Midbrain (tissue), 1 donor: Measurements from ENCODE around the gene PAMR1.
"Not testable (repeated sequence)": the region's sequence is repeated elsewhere in the genome, so short reads cannot be mapped to it uniquely, and the experiment has no call there.

ENCODE experiments used
- DNase-seq: peaks from one replicate; lab custom pipeline; 2025; lab: John Stamatoyannopoulos, UW

Gene PAMR1

GRCh38 chr11:35525501-35526175 is at the start of gene PAMR1:
PAMR1 (minus strand) TSS chr11:35525616; CDS start chr11:35525585, 31 bp downstream.
- no peak for DNase-seq

GRCh38 chr11:35571696-35572095 is 46.3 kb upstream of the PAMR1 start:
- DNase-seq: no peak

DNA sequence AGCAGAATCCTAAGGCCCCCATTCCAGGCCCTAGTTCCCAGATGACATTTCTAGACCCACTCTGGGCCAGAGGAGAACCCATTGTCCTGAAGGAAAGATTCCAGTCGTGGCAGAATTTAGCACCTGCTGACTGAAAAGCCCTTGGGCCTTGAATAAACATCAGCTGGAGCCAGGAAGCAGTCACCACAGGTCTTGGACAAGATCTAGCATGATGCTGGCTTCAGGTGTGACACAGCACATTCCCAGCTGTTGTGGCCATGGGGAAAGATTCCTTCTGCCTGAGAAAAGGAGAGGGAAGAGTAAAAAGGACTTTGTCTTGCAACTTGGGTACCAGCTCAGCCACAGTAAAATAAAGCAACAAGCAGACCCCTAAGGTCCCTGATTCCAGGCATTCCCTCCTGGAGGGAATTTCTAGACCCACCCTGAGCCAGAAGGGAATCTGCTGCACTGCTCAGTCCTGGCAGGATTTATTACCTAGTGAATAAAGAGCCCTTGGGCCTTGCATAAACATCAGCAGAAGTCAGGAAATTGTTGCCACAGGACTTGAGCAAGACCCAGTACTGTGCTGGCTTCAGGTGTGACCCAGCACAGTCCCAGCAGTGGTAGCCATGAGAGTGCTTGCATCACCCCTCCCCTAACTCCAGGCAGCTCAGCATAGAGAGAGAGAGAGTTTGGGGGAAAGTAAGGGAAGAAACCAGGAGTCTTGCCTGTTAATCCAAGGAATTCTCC is 42.5 kb upstream of the PAMR1 start:
- no peak for DNase-seq

- no peak for DNase-seq
Observed at GRCh38 chr11:35566885-35567284, 41.5 kb upstream of the PAMR1 start.

DNA sequence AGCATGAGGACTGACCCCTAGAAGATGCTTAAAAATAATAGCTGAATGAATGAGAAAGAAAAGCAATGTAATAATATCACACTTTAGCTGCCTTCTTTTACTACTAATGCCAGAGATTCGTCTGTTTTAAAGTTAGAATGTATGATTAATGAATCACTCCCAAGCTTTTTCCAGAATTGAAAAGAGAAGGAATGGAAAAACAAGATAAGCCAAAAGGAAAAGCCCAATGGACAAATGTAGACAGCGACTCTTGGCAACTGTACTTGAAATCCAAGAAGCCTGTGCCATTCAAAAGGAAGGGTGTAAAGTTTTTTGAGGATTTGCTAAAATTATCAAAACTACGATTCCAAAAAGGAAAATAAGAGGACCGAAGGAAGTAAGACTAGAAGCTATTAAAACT is 40.8 kb upstream of the PAMR1 start:
- no peak for DNase-seq

DNA sequence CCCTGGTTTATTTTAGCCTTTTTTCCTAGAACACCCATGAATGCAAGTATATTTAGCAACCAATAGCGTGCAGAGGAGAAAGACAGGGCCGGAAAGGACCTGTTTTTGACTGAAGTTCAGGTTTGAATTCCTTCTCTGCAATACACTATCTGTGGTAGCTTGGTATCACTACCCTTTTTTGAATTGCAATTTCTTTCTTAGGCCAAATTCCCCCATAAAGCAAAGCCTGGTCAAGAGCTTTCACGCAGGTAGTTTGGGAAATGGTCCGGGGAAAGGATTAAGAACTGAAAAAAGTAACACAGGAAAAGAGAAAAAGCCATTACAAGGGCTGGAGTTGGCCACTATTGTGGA is 38.8 kb upstream of the PAMR1 start:
- DNase-seq: no peak

GRCh38 chr11:35563484-35564244 is 38.2 kb upstream of the PAMR1 start:
- DNase-seq: no peak

- DNase-seq: no peak
Observed at GRCh38 chr11:35559949-35560348, 34.5 kb upstream of the PAMR1 start.

DNA sequence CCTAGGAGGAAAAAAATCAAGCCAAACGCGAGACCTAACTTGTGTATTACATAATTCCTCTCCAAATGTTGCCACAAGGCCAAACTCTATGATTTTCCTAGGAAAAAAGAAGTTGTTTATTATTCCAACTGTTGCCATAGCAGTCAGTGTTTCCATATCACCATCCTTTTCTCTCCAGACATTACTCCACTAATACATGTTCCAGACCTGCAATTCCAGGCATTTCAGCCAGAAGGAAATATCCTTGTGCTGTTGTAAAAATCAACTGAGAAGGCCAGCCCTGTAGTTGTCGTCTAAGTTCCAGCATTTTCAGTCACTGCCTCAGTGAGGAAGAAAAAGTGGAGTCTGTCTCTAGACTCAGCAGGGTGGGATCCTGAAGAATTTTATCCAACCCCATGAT is 33.1 kb upstream of the PAMR1 start:
- no peak for DNase-seq

GRCh38 chr11:35555488-35555887 is 30.1 kb upstream of the PAMR1 start:
- no peak for DNase-seq

GRCh38 chr11:35554491-35555437 is 29.3 kb upstream of the PAMR1 start:
- DNase-seq: no peak

- DNase-seq: no peak
Observed at GRCh38 chr11:35553831-35554230, 28.4 kb upstream of the PAMR1 start.

DNA sequence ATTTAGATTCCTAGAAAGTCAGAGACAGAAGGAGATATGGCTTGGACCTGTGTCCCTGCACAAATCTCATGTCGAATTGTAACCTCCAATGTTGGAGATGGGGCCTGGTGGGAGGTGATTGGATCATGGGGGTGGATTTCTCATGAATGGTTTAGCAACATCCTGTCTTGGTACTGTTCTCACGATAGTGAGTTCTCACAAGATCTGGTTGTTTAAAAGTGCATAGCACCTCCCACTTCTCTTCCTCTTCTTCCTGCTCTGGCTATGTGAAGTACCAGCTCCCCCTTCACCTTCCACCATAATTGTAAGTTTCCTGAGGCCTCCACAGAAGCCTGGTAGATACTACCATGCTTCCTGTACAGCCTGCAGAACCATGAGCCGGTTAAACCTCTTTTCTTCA is 27.6 kb upstream of the PAMR1 start:
- no peak for DNase-seq

DNA sequence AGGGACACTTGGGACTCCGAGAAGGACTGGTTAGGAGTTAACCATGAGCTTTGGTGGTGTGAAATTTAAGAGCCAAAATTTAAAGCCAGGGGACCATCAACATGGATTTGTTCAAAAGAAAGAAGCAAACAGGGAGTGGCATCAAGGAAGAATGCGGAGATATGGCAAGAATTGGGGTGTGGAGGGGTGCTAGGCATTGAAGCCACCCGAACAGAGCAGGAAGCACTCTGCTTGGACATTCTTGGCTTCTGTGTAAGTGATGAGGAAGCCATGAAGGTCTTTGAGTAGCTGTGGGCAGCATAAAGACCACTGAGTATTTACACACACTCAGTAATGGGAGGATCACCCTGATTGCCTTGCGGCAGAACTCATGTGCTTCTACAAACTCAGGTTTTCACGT is 27.2 kb upstream of the PAMR1 start:
- no peak for DNase-seq

GRCh38 chr11:35550374-35551036 is 25.1 kb upstream of the PAMR1 start:
- no peak for DNase-seq

GRCh38 chr11:35549787-35550186 is 24.4 kb upstream of the PAMR1 start:
- DNase-seq: no peak

- DNase-seq: no peak
Observed at GRCh38 chr11:35548925-35549561, 23.6 kb upstream of the PAMR1 start.

- not testable (repeated sequence) for DNase-seq
Observed at GRCh38 chr11:35547995-35548394, 22.6 kb upstream of the PAMR1 start.

- DNase-seq: no peak
Observed at GRCh38 chr11:35546317-35546716, 20.9 kb upstream of the PAMR1 start.

DNA sequence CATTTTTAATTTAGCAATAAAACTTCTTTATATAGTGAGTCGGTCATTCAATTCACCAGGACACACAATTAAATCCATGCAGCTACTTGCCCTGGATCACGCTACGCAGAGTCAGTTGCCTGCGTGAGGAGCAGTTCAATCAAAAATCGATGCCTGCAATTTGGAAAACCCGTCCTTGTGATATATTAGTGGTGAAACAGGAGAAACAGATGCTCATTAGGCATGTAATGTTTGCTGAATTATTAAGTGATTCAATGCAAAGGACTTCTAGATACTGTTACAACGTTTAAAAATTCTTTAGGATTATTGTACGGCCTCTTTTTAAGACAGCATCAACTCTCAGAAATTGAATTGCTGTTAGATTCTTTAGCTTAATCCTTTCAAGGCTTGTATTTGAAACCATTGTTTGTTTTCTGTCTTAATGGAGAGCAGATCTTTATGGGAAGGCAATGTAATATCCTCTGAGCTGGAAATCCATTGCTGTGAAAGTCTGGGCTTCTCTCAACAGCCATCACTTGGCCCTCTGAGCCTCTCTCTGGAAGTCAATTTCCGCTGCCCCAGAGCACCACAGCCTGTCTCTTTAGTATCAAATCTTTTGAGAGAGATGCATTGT is 20.1 kb upstream of the PAMR1 start:
- no peak for DNase-seq
